IgD-negative memory B cell (primary cell): ENCODE measurements around the gene MED26. TPM values are rescaled to one million over a fixed set of nuclear protein-coding genes. Genes with fewer than 3 reads are reported as not detected.

ENCODE experiments used
- H3K27ac Mint-ChIP-seq, 3 donors: one replicate each; pipeline ENCODE4 v1.8.0; 2020 to 2022; ENCODE audit warnings: mild to moderate bottlenecking in 3 of 3, mixed read lengths in 3 of 3, moderate library complexity in 1 of 3
- H3K27me3 Mint-ChIP-seq: one replicate; pipeline ENCODE4 v1.8.0; 2021; ENCODE audit warnings: mixed read lengths
- H3K36me3 Mint-ChIP-seq: one replicate; pipeline ENCODE4 v1.8.0; 2020; ENCODE audit warnings: mild to moderate bottlenecking, mixed read lengths
- H3K4me1 Mint-ChIP-seq, 3 donors: one replicate each; pipeline ENCODE4 v1.8.0; 2020 to 2022; ENCODE audit warnings: mixed read lengths in 3 of 3, mild to moderate bottlenecking in 1 of 3
- H3K4me3 Mint-ChIP-seq, 4 donors: one replicate each; pipeline ENCODE4 v1.8.0; 2020 to 2022; ENCODE audit warnings: mild to moderate bottlenecking in 4 of 4, mixed read lengths in 4 of 4, moderate library complexity in 3 of 4
- H3K9me3 Mint-ChIP-seq, 3 donors: one replicate each; pipeline ENCODE4 v1.8.0; 2020 to 2021; ENCODE audit warnings: mixed read lengths in 3 of 3, mild to moderate bottlenecking in 1 of 3
- polyA plus RNA-seq: library from polyadenylated mRNA; unstranded; fragments of 300-500 nt; fragmentation: Illumina TruSeq; gene quantifications from one replicate; pipeline ENCODE4 v1.2.3, GENCODE V29; 2021

MED26 gene
- polyA plus RNA-seq, 1 donor from 2014 or later: 5.3 TPM

GRCh38 chr19:16627928-16628182 lies 149 bp downstream of the MED26 start:
- peaks cover 36 to 41% (median 40%) of the 10 kb centered on the region in 3 donors for H3K4me1 Mint-ChIP-seq
- H3K27ac Mint-ChIP-seq: peak overlapping the region in 1 of 3 donors; percentile 98
- no peaks in the 10 kb centered on the region for H3K27me3 Mint-ChIP-seq
- H3K36me3 Mint-ChIP-seq: peaks cover 4% of the 10 kb centered on the region
- H3K4me3 Mint-ChIP-seq: peak overlapping the region; percentile 54 to 99 (median 94)
- no peaks in the 10 kb centered on the region for H3K9me3 Mint-ChIP-seq

- Mint-ChIP-seq H3K9me3 (no peaks in the 10 kb centered on the region), H3K27ac (peak overlapping the region; percentile 71 to 95 (median 90))
Observed at GRCh38 chr19:16627193-16627927, 644 bp downstream of the MED26 start.

DNA sequence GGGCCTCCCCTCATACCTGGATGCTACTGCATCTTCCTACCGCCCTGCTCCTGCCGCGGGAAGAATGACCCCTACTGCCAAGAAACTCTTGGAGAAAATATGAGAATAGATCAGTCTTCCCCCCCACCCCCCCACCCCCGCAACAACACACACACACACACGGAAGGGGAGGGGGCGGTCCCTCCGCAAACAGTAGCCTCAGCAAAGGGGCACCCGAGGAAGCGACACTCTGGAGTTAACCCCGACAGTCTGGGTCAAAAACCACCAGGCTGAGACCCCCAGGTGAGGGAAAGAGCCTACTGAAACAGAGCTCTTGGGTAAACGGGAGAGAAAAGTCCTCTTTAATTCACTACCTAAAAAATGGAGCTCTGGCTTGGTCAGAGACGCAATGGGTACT lies 1.2 kb downstream of the MED26 start:
- H3K27ac Mint-ChIP-seq: peak overlapping the region; percentile 71 to 95 (median 90)
- H3K27me3 Mint-ChIP-seq: no peaks in the 10 kb centered on the region
- peak overlapping the region; percentile 89 to 96 (median 93) for H3K4me3 Mint-ChIP-seq
- peaks cover 38% of the 10 kb centered on the region in 3 donors for H3K4me1 Mint-ChIP-seq
- no peaks in the 10 kb centered on the region for H3K36me3 Mint-ChIP-seq
- H3K9me3 Mint-ChIP-seq: no peaks in the 10 kb centered on the region

More at GRCh38 chr19:16627193-16627927, 644 bp downstream of the MED26 start:
- Mint-ChIP-seq H3K4me3 (peak overlapping the region; percentile 89 to 96 (median 93)), H3K27me3 (no peaks in the 10 kb centered on the region), H3K4me1 (peaks cover 36 to 41% (median 41%) of the 10 kb centered on the region in 3 donors), H3K36me3 (peaks cover 4% of the 10 kb centered on the region)

GRCh38 chr19:16625163-16625958 lies 2.6 kb downstream of the MED26 start:
- no peaks in the 10 kb centered on the region for H3K36me3 Mint-ChIP-seq
- peaks cover 40 to 48% (median 42%) of the 10 kb centered on the region in 3 donors for H3K4me1 Mint-ChIP-seq
- H3K9me3 Mint-ChIP-seq: no peaks in the 10 kb centered on the region
- peak overlapping the region in 2 of 3 donors; percentile 90 to 95 for H3K27ac Mint-ChIP-seq
- H3K4me3 Mint-ChIP-seq: peak overlapping the region in 2 of 4 donors; percentile 55 to 90
- H3K27me3 Mint-ChIP-seq: no peaks in the 10 kb centered on the region

DNA sequence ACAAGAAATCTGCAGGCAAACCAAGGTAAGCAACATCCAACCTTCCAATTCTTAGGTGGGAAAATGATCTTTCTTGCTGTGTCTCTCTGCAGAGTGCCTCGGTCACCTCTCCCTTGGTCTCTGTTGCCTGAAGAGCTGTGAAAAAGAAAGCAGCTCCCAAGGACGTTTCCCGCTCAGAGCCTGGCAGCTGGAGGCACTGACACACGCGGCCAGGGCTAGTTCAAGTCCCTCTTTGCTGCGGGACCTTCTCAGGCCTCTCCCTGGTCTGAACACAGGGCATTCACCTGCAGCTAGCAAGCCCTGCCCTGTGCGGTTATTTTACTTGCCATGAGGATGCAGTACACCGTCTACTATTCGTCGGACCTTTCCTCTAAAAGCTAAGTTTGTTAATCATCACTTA lies 3.8 kb downstream of the MED26 start:
- H3K27me3 Mint-ChIP-seq: no peaks in the 10 kb centered on the region
- H3K9me3 Mint-ChIP-seq: no peaks in the 10 kb centered on the region
- peak overlapping the region in 1 of 3 donors; percentile 16 for H3K27ac Mint-ChIP-seq
- H3K4me3 Mint-ChIP-seq: peak overlapping the region in 1 of 4 donors; percentile 90
- H3K4me1 Mint-ChIP-seq: peaks cover 37 to 51% (median 45%) of the 10 kb centered on the region in 3 donors
- no peaks in the 10 kb centered on the region for H3K36me3 Mint-ChIP-seq

GRCh38 chr19:16623576-16623975 lies 4.4 kb downstream of the MED26 start:
- Mint-ChIP-seq H3K9me3 (no peaks in the 10 kb centered on the region), H3K4me1 (peaks cover 40 to 53% (median 47%) of the 10 kb centered on the region in 3 donors), H3K27ac (peak overlapping the region in 2 of 3 donors; percentile 44 to 64), H3K27me3 (no peaks in the 10 kb centered on the region), H3K4me3 (peak overlapping the region in 2 of 4 donors; percentile 22 to 30), H3K36me3 (no peaks in the 10 kb centered on the region)

GRCh38 chr19:16623066-16623465 lies 4.9 kb downstream of the MED26 start:
- H3K4me1 Mint-ChIP-seq: peaks cover 45 to 59% (median 52%) of the 10 kb centered on the region in 3 donors
- H3K36me3 Mint-ChIP-seq: no peaks in the 10 kb centered on the region
- peak overlapping the region in 2 of 4 donors; percentile 22 to 30 for H3K4me3 Mint-ChIP-seq
- no peaks in the 10 kb centered on the region for H3K27me3 Mint-ChIP-seq
- H3K27ac Mint-ChIP-seq: peak overlapping the region in 2 of 3 donors; percentile 44 to 64
- no peaks in the 10 kb centered on the region for H3K9me3 Mint-ChIP-seq

- H3K27ac Mint-ChIP-seq: peak overlapping the region in 1 of 3 donors; percentile 66
- H3K36me3 Mint-ChIP-seq: no peaks in the 10 kb centered on the region
- peak overlapping the region in 1 of 4 donors; percentile 71 for H3K4me3 Mint-ChIP-seq
- no peaks in the 10 kb centered on the region for H3K27me3 Mint-ChIP-seq
- peaks cover 46 to 64% (median 61%) of the 10 kb centered on the region in 3 donors for H3K4me1 Mint-ChIP-seq
- no peaks in the 10 kb centered on the region for H3K9me3 Mint-ChIP-seq
Observed at GRCh38 chr19:16621165-16621800, 6.7 kb downstream of the MED26 start.

DNA sequence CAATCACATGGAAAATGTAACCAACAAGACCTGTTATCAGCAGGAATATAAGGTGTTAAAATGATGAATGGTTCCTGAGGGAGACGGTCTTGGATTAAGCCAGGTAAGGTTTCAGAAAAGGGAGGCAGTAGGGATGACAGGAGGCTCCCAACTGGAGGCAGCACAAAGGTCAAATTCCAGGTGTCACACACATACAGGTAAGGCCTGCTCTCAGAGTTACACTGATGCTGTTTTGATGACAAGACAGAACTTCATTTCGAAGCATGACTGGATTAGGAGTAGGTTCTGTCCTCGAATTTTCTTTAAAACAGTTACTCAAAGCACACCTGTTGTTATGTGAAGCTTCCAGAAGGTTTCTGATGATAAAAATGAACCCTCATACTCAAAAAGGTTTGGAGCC lies 7.4 kb downstream of the MED26 start:
- Mint-ChIP-seq H3K9me3 (no peaks in the 10 kb centered on the region), H3K4me1 (peaks cover 42 to 60% (median 59%) of the 10 kb centered on the region in 3 donors), H3K4me3 (peak overlapping the region in 1 of 4 donors; percentile 71), H3K27ac (peak overlapping the region in 2 of 3 donors; percentile 2 to 25), H3K36me3 (no peaks in the 10 kb centered on the region), H3K27me3 (no peaks in the 10 kb centered on the region)

DNA sequence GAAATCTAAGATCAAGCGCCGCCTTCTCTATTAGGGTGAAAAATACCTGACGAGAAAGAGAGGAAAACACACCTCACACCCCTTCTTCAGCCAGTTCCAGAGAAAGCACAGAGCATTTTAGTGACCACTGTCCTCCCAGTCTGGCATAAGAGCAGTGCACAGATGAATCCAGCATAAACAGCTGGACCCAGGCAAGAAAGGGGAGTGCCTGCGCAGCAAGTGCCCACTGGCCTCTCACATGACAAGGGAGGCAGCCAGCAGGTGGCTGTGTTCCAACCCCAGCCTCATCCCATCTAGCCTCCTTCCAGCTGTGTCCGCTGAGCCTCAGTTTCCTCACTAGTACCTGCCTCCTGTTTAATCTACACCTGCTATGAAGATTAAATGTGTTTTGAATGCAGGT lies 8.0 kb downstream of the MED26 start:
- Mint-ChIP-seq H3K4me3 (no peak overlapping the region), H3K4me1 (peaks cover 38 to 60% (median 56%) of the 10 kb centered on the region in 3 donors), H3K36me3 (no peaks in the 10 kb centered on the region), H3K27ac (peak overlapping the region in 1 of 3 donors; percentile 73), H3K9me3 (no peaks in the 10 kb centered on the region), H3K27me3 (no peaks in the 10 kb centered on the region)

DNA sequence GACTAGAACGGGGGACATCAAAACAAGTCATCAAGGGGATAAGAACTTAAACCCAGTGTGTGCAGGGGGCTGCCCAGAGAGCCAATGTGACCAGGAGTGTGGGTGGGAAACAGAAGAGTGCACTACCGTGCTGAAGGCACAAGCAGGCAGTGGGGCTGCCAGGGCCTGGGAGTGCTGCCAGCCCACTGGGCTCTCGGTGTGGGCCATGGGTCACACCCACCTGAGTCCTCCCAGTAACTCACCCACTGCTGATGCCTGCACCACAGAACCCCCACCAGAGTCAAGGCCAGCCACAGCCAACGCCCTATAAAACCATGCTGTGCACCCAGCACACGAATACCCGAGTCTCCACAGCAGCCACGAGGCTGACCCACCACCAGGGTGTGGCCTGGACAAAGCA lies 8.5 kb downstream of the MED26 start:
- Mint-ChIP-seq H3K36me3 (no peaks in the 10 kb centered on the region), H3K9me3 (no peaks in the 10 kb centered on the region), H3K4me3 (peak overlapping the region in 1 of 4 donors; percentile 74), H3K27ac (peak overlapping the region in 1 of 3 donors; percentile 93), H3K4me1 (peaks cover 41 to 63% (median 57%) of the 10 kb centered on the region in 3 donors), H3K27me3 (no peaks in the 10 kb centered on the region)

GRCh38 chr19:16618248-16618647 lies 9.8 kb downstream of the MED26 start:
- Mint-ChIP-seq H3K27ac (peak overlapping the region in 2 of 3 donors; percentile 5 to 93), H3K4me1 (peaks cover 35 to 60% (median 55%) of the 10 kb centered on the region in 3 donors), H3K27me3 (no peaks in the 10 kb centered on the region), H3K36me3 (no peaks in the 10 kb centered on the region), H3K4me3 (peak overlapping the region in 2 of 4 donors; percentile 63 to 78), H3K9me3 (no peaks in the 10 kb centered on the region)

GRCh38 chr19:16615808-16616207 lies 12.2 kb downstream of the MED26 start:
- H3K36me3 Mint-ChIP-seq: no peaks in the 10 kb centered on the region
- H3K4me1 Mint-ChIP-seq: peaks cover 43 to 71% (median 44%) of the 10 kb centered on the region in 3 donors
- H3K4me3 Mint-ChIP-seq: no peak overlapping the region
- H3K9me3 Mint-ChIP-seq: no peaks in the 10 kb centered on the region
- H3K27me3 Mint-ChIP-seq: no peaks in the 10 kb centered on the region
- no peak overlapping the region for H3K27ac Mint-ChIP-seq

DNA sequence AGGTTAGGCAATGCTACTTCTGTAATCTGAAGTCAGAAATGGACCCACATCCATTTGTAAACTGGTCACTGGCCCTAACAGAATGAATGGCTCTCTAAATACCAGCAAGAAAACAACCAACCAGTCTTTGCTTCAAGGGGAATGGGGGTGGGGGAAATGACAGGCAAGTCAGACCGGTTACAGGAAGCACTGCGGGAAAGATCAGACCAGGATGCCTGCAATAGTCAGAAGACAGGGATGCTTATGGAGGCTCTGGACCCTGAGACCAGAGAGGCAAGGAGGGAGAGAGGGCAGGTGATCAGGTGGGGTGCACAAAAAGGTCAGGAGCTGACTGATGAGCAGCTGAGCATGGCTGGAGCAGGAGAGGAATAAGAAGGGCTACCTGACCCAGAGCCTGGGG lies 13.1 kb downstream of the MED26 start:
- H3K27ac Mint-ChIP-seq: no peak overlapping the region
- peaks cover 44 to 72% (median 47%) of the 10 kb centered on the region in 3 donors for H3K4me1 Mint-ChIP-seq
- H3K27me3 Mint-ChIP-seq: no peaks in the 10 kb centered on the region
- no peaks in the 10 kb centered on the region for H3K9me3 Mint-ChIP-seq
- no peaks in the 10 kb centered on the region for H3K36me3 Mint-ChIP-seq
- no peak overlapping the region for H3K4me3 Mint-ChIP-seq

GRCh38 chr19:16613841-16614240 lies 14.2 kb downstream of the MED26 start:
- Mint-ChIP-seq H3K27ac (peak overlapping the region in 1 of 3 donors; percentile 31), H3K4me3 (peak overlapping the region in 2 of 4 donors; percentile 65 to 67), H3K36me3 (no peaks in the 10 kb centered on the region), H3K4me1 (peaks cover 41 to 65% (median 44%) of the 10 kb centered on the region in 3 donors), H3K9me3 (no peaks in the 10 kb centered on the region), H3K27me3 (no peaks in the 10 kb centered on the region)
